HL-60 (cell line): ENCODE data around the gene CFAP46.
"Not testable (repeated sequence)": the region's sequence is repeated elsewhere in the genome, so short reads cannot be mapped to it uniquely, and the experiment has no call there.

Experiments
- DNase-seq, 2 experiments: peaks; one replicate each; pipeline ENCODE4 v3.0.0-alpha.2; 2010 to 2020; ENCODE audit warnings: low read depth in 1 of 2, low spot score in 1 of 2
- H3K27ac ChIP-seq: fragments of 250-450 bp; sonication (Bioruptor Pico); replicated peaks from 2 replicates; pipeline ENCODE4 v1.5.1; 2020; ENCODE audit warnings: mild to moderate bottlenecking, moderate library complexity
- H3K27me3 ChIP-seq: fragments of 250-450 bp; sonication (Bioruptor Pico); 2 replicates; pipeline ENCODE4 v1.5.1; 2021; ENCODE audit warnings: mild to moderate bottlenecking, moderate library complexity; ENCODE audit not compliant: insufficient read depth, poor library complexity, severe bottlenecking
- H3K4me3 ChIP-seq: replicated peaks from 2 replicates; pipeline ENCODE4 v1.5.1; 2011; ENCODE audit warnings: mild to moderate bottlenecking, control low read depth, low read length; ENCODE audit not compliant: insufficient read depth
- CTCF ChIP-seq: IDR thresholded peaks from one replicate; pipeline ENCODE4 v1.5.1; 2011; ENCODE audit warnings: low read length, control low read depth, inconsistent platforms; ENCODE audit not compliant: insufficient read depth
- GABPA ChIP-seq: IDR thresholded peaks from 2 replicates; pipeline ENCODE4 v1.6.1; 2012; ENCODE audit warnings: low read depth
- POLR2AphosphoS5 ChIP-seq: IDR thresholded peaks from 2 replicates; pipeline ENCODE4 v1.6.1; 2012; ENCODE audit warnings: low read depth
- REST ChIP-seq: IDR thresholded peaks from 2 replicates; pipeline ENCODE4 v1.6.1; 2012; ENCODE audit warnings: low read depth; ENCODE audit not compliant: insufficient replicate concordance
- SPI1 ChIP-seq: IDR thresholded peaks from 2 replicates; pipeline ENCODE4 v1.6.1; 2012; ENCODE audit warnings: low read depth, mild to moderate bottlenecking, borderline replicate concordance

The CFAP46 gene

GRCh38 chr10:132904181-132904813 is 38.1 kb downstream of the CFAP46 start:
- no peak overlapping the region for H3K4me3 ChIP-seq
- no peaks in the 10 kb centered on the region for H3K27me3 ChIP-seq
- peak; percentile 26 to 42 for DNase-seq
- TF ChIP-seq CTCF (peak; percentile 86), REST (no peak), GABPA (no peak), SPI1 (peak; percentile 45; the same call in 1 of the 2 replicates)
- no peak overlapping the region for H3K27ac ChIP-seq

GRCh38 chr10:132902656-132903575 is 39.5 kb downstream of the CFAP46 start:
- not testable (repeated sequence) for H3K27me3 ChIP-seq, DNase-seq, H3K4me3 ChIP-seq, H3K27ac ChIP-seq

- DNase-seq: no peak
- TF ChIP-seq POLR2AphosphoS5 (no peak), SPI1 (no peak), GABPA (no peak), CTCF (no peak), REST (no peak)
These were observed 41.0 kb downstream of the CFAP46 start for GRCh38 chr10:132901351-132901750.

GRCh38 chr10:132900211-132900756 is 42.1 kb downstream of the CFAP46 start:
- DNase-seq: no peak
- peaks cover 4% of the 10 kb centered on the region for H3K27me3 ChIP-seq
- TF ChIP-seq SPI1 (no peak), CTCF (no peak)
- H3K4me3 ChIP-seq: no peak overlapping the region
- H3K27ac ChIP-seq: no peak overlapping the region

More at GRCh38 chr10:132901351-132901750, 41.0 kb downstream of the CFAP46 start:
- peaks cover 3% of the 10 kb centered on the region for H3K27me3 ChIP-seq
- no peak overlapping the region for H3K4me3 ChIP-seq
- no peak overlapping the region for H3K27ac ChIP-seq
